ENCODE results near the gene SIM1.

DNA sequence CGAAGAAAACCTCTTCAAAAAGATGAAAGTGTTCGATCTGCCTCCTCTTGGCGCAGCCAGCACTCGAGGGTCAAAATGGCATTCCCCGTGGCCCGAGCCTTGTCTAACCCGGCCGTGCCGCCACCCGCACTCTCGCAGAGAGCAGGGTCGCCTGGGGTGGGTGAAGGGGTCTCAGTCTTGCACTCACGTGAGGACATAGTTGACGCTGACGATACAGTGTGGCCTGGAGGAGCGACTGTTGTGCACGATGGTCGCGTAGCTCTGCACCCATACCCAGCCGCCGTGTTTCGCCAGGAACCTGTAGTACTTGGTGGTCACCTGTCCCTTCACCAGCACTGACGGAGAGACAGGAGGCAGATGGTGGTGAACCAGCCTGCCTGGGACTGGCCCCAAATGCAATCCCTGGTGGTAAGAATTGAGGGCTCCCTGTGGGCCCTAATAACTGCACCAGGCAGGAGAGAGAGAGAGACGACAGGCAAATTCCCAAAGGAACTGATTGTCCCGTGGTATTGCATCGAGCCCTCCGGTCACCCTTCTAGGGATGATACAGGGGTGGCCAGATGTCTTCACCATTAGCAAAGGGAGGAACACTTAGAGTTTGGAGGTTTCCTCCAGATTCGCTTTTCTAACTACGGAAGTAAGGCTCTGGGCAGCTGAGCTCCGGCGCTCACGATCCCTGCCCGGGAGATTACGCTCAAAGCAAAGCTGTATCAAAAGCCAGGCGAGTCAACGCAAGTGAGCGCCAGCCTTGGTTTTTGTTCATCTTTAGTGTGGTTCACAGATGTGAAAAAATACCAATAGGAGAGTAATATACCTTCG lies 17.4 kb downstream of the SIM1 start:
- TF ChIP-seq SIN3A (IDR thresholded peaks at IDR 0.05; ENCODE audit: borderline replicate concordance, insufficient read depth, low read depth, low read length) (no peak), REST (IDR thresholded peaks at IDR 0.05; ENCODE audit: insufficient read depth in 1 of 2, low read depth in 2 of 2, low read length in 1 of 2) (no peak)
- TF ChIP-seq, protein P1, sequence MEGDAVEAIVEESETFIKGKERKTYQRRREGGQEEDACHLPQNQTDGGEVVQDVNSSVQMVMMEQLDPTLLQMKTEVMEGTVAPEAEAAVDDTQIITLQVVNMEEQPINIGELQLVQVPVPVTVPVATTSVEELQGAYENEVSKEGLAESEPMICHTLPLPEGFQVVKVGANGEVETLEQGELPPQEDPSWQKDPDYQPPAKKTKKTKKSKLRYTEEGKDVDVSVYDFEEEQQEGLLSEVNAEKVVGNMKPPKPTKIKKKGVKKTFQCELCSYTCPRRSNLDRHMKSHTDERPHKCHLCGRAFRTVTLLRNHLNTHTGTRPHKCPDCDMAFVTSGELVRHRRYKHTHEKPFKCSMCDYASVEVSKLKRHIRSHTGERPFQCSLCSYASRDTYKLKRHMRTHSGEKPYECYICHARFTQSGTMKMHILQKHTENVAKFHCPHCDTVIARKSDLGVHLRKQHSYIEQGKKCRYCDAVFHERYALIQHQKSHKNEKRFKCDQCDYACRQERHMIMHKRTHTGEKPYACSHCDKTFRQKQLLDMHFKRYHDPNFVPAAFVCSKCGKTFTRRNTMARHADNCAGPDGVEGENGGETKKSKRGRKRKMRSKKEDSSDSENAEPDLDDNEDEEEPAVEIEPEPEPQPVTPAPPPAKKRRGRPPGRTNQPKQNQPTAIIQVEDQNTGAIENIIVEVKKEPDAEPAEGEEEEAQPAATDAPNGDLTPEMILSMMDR (IDR thresholded peaks at IDR 0.05) = no peak

Data from Panc1 (cell line).